HG02981 (cell line): ENCODE data around the gene COX7A1.
"Not testable (repeated sequence)": the region's sequence is repeated elsewhere in the genome, so short reads cannot be mapped to it uniquely, and the experiment has no call there.

Source experiments
- ATAC-seq: cut with Tn5 transposase; IDR thresholded peaks from one replicate; pipeline ENCODE4 v1.9.1; 2021; ENCODE audit warnings: mild to moderate bottlenecking, moderate library complexity; ENCODE audit not compliant: unreplicated experiment

COX7A1 gene

GRCh38 chr19:36152352-36153091 is at the start of gene COX7A1:
Gene COX7A1 (minus strand): TSS chr19:36152447. CDS start chr19:36152407, 40 bp downstream.
- ATAC-seq, result no peak

- no peak for ATAC-seq
Measured at GRCh38 chr19:36201684-36202083, 49.4 kb upstream of the COX7A1 start.

GRCh38 chr19:36198119-36198518 is 45.9 kb upstream of the COX7A1 start:
- ATAC-seq, result no peak

- no peak for ATAC-seq
Measured at GRCh38 chr19:36196249-36196648, 44.0 kb upstream of the COX7A1 start.

- ATAC-seq, result not testable (repeated sequence)
Measured at GRCh38 chr19:36186722-36187121, 34.5 kb upstream of the COX7A1 start.

GRCh38 chr19:36183245-36183628 is 31.0 kb upstream of the COX7A1 start:
- ATAC-seq, result no peak

- ATAC-seq, result no peak
Measured at GRCh38 chr19:36182612-36183244, 30.5 kb upstream of the COX7A1 start.

- ATAC-seq, result not testable (repeated sequence)
Measured at GRCh38 chr19:36179077-36179476, 26.8 kb upstream of the COX7A1 start.

GRCh38 chr19:36173846-36174245 is 21.6 kb upstream of the COX7A1 start:
- not testable (repeated sequence) for ATAC-seq

GRCh38 chr19:36172852-36173251 is 20.6 kb upstream of the COX7A1 start:
- ATAC-seq, result no peak

GRCh38 chr19:36169084-36169760 is 17.0 kb upstream of the COX7A1 start:
- no peak for ATAC-seq

- no peak for ATAC-seq
Measured at GRCh38 chr19:36163813-36164212, 11.6 kb upstream of the COX7A1 start.

GRCh38 chr19:36160821-36161596 is 8.8 kb upstream of the COX7A1 start:
- ATAC-seq, result no peak

GRCh38 chr19:36153126-36153525 is 879 bp upstream of the COX7A1 start:
- no peak for ATAC-seq

GRCh38 chr19:36152019-36152351 is 262 bp downstream of the COX7A1 start:
- ATAC-seq, result no peak

- ATAC-seq, result no peak
Measured at GRCh38 chr19:36151144-36152018, 866 bp downstream of the COX7A1 start.

- no peak for ATAC-seq
Measured at GRCh38 chr19:36150586-36150985, 1.7 kb downstream of the COX7A1 start.

GRCh38 chr19:36149673-36150406 is 2.4 kb downstream of the COX7A1 start:
- ATAC-seq, result no peak

GRCh38 chr19:36144624-36145023 is 7.6 kb downstream of the COX7A1 start:
- no peak for ATAC-seq

GRCh38 chr19:36142496-36142895 is 9.8 kb downstream of the COX7A1 start:
- ATAC-seq, result no peak
